SK-N-SH (cell line): Measurements from ENCODE around the gene ZNF827. TPM values are rescaled to one million over a fixed set of nuclear protein-coding genes. Genes with fewer than 3 reads are reported as not detected.

Source experiments
- CTCF ChIA-PET: fragments of 300-600, 350-600 bp; formaldehyde crosslinking; extraction: SDS; loops from one replicate; lab custom pipeline; 2021; lab: Yijun Ruan, JAX
- POLR2A ChIA-PET: fragments of 350-600 bp; sonication (Branson Sonifier 250); formaldehyde crosslinking; extraction: SDS; loops from one replicate; lab custom pipeline; 2020; ENCODE audit warnings: antibody characterized with exemption, inconsistent platforms; lab: Yijun Ruan, JAX
- DNase-seq: peaks from one replicate; pipeline ENCODE4 v3.0.0; 2012
- H2AFZ ChIP-seq: fragments of 200-600 bp; sonication (generic); 2 replicates; pipeline ENCODE4 v1.8.1; 2016; ENCODE audit warnings: antibody characterized with exemption, mild to moderate bottlenecking, low read depth
- H3F3A ChIP-seq: fragments of 200-600 bp; sonication (generic); replicated peaks from 2 replicates; pipeline ENCODE3; 2016; ENCODE audit warnings: antibody characterized with exemption, mild to moderate bottlenecking; ENCODE audit not compliant: insufficient read depth
- H3K27ac ChIP-seq, 2 experiments: fragments of 200-500 bp in 1 of 2; fragments of 200-600 bp in 1 of 2; sonication (Bioruptor generic) in 1 of 2; sonication (generic), shearing (Covaris generic) in 1 of 2; 2 replicates each; pipeline versions ENCODE4 v1.5.1 to v1.6.1; 2014 to 2016; ENCODE audit warnings: low read depth in 2 of 2, inconsistent platforms in 1 of 2, low read length in 1 of 2, mild to moderate bottlenecking in 1 of 2, mixed read lengths in 1 of 2
- H3K27me3 ChIP-seq: fragments of 200-600 bp; sonication (generic), shearing (Covaris generic); 2 replicates; pipeline ENCODE4 v1.6.1; 2016; ENCODE audit warnings: mixed run types; ENCODE audit not compliant: insufficient read depth
- H3K36me3 ChIP-seq, 2 experiments: fragments of 200-500 bp in 1 of 2; fragments of 200-600 bp in 1 of 2; sonication (Bioruptor generic) in 1 of 2; sonication (generic) in 1 of 2; replicated peaks in 1 of 2; 2 replicates each; pipeline versions ENCODE3 to v1.5.1; 2014 to 2016; ENCODE audit warnings: low read length in 1 of 2, mild to moderate bottlenecking in 1 of 2; ENCODE audit not compliant: insufficient read depth in 2 of 2, control insufficient read depth in 1 of 2
- H3K4me1 ChIP-seq, 2 experiments: fragments of 200-500 bp in 1 of 2; fragments of 200-600 bp in 1 of 2; sonication (Bioruptor generic) in 1 of 2; sonication (generic), shearing (Covaris generic) in 1 of 2; 2 replicates each; pipeline versions ENCODE4 v1.5.1 to v1.6.1; 2014 to 2016; ENCODE audit warnings: low read depth in 1 of 2, low read length in 1 of 2, mixed run types in 1 of 2; ENCODE audit not compliant: insufficient read depth in 2 of 2, control insufficient read depth in 1 of 2
- H3K4me2 ChIP-seq: fragments of 200-600 bp; sonication (generic), shearing (Covaris generic); 2 replicates; pipeline ENCODE4 v1.6.1; 2017; ENCODE audit warnings: mixed run types
- H3K4me3 ChIP-seq, 2 experiments: fragments of 200-500 bp in 1 of 2; fragments of 200-600 bp in 1 of 2; sonication (Bioruptor generic) in 1 of 2; sonication (generic), shearing (Covaris generic) in 1 of 2; 2 replicates each; pipeline versions ENCODE4 v1.5.1 to v1.8.1; 2014 to 2016; ENCODE audit warnings: low read depth in 2 of 2, inconsistent platforms in 1 of 2, low read length in 1 of 2, mild to moderate bottlenecking in 1 of 2, mixed read lengths in 1 of 2, moderate library complexity in 1 of 2
- H3K79me2 ChIP-seq: fragments of 200-600 bp; sonication (generic); 2 replicates; pipeline ENCODE4 v1.8.1; 2017; ENCODE audit warnings: mild to moderate bottlenecking; ENCODE audit not compliant: insufficient read depth
- H3K9ac ChIP-seq: fragments of 200-600 bp; sonication (generic); 2 replicates; pipeline ENCODE4 v1.6.1; 2017; ENCODE audit warnings: mixed run types
- H3K9me2 ChIP-seq: fragments of 200-600 bp; sonication (generic); 2 replicates; pipeline ENCODE4 v1.6.1; 2017; ENCODE audit warnings: mixed run types
- H3K9me3 ChIP-seq: fragments of 200-600 bp; sonication (generic); 2 replicates; pipeline ENCODE4 v1.6.1; 2017; ENCODE audit warnings: mixed run types, mild to moderate bottlenecking, moderate library complexity
- H4K20me1 ChIP-seq: fragments of 200-600 bp; sonication (generic); 2 replicates; pipeline ENCODE4 v1.6.1; 2017; ENCODE audit warnings: mild to moderate bottlenecking, mixed run types; ENCODE audit not compliant: insufficient read depth
- ELF1 ChIP-seq: IDR thresholded peaks from 2 replicates; pipeline ENCODE4 v1.4.0; 2012
- JUND ChIP-seq: IDR thresholded peaks from 2 replicates; pipeline ENCODE4 v1.4.0; 2012
- NFIC ChIP-seq: IDR thresholded peaks from 2 replicates; pipeline ENCODE4 v1.4.0; 2012; ENCODE audit warnings: borderline replicate concordance
- RAD21 ChIP-seq: IDR thresholded peaks from 2 replicates; pipeline ENCODE4 v1.6.1; 2012; ENCODE audit warnings: mild to moderate bottlenecking, low read length
- RFX5 ChIP-seq: IDR thresholded peaks from 2 replicates; pipeline ENCODE4 v1.6.1; 2012; ENCODE audit warnings: mild to moderate bottlenecking, improper control_type of control experiment, low read length
- RXRA ChIP-seq: IDR thresholded peaks from 2 replicates; pipeline ENCODE4 v1.4.0; 2012; ENCODE audit warnings: low read depth, mild to moderate bottlenecking, borderline replicate concordance
- SMC3 ChIP-seq: IDR thresholded peaks from 2 replicates; pipeline ENCODE4 v1.6.1; 2012; ENCODE audit warnings: low read depth, low read length, improper control_type of control experiment
- TAF1 ChIP-seq: IDR thresholded peaks from 2 replicates; pipeline ENCODE4 v1.6.1; 2012; ENCODE audit warnings: low read depth, mild to moderate bottlenecking, low read length, moderate library complexity, borderline replicate concordance
- TEAD4 ChIP-seq: IDR thresholded peaks from 2 replicates; pipeline ENCODE4 v1.4.0; 2012; ENCODE audit warnings: mild to moderate bottlenecking, borderline replicate concordance; ENCODE audit not compliant: insufficient read depth
- YY1 ChIP-seq: IDR thresholded peaks from 2 replicates; pipeline ENCODE4 v1.4.0; 2012; ENCODE audit warnings: low read depth, mild to moderate bottlenecking
- WGBS: methylation state at CpG from one replicate; pipeline ENCODE4 v1.1.6; 2017; ENCODE audit warnings: low lambda C conversion rate; 5-methylcytosine and 5-hydroxymethylcytosine counted together
- polyA plus RNA-seq, 3 experiments: library from polyadenylated mRNA; depleted of rRNA; stranded (reverse); fragments of >200 nt; gene quantifications; 2 replicates each; pipeline ENCODE4 v1.2.3, GENCODE V29; 2012

Gene ZNF827
- polyA plus RNA-seq, 1 of the 3 experiments (the other 2 are of a cell fraction), result 23.2 TPM

DNA sequence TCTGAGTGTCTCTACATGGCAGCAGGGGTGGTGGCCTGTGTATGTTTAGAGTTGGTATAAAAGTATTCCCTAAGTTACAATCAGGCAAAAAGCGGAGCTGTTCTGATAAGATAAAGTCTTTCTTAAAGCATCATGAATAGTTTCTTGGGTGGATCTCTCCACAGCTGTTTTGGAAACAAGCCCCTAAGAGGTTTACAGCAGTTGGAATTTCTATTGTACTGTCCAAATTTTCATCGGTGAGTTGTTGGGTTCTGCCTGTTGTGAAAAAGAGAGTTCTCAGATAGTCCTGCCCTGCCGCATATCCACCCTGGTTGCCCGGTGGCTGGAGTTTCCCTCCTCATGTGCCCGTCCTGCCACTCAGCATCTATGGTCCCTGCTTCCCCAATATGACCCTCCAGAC, 208.6 kb downstream of the ZNF827 start:
- no peak for TF ChIP-seq YY1
- no peak for TF ChIP-seq JUND
- no peak for TF ChIP-seq ELF1
- TF ChIP-seq RAD21, result no peak
- TF ChIP-seq TEAD4, result no peak
- Histone ChIP-seq H3K27ac (no peak overlapping the region), H3K36me3 (no peaks in the 10 kb centered on the region), H2AFZ (no peak overlapping the region; the same call in 1 of the 2 replicates), H3K4me2 (no peak overlapping the region), H3K4me1 (peaks cover 12 to 24% of the 10 kb centered on the region in 2 experiments), H3K9ac (no peak overlapping the region), H3K27me3 (no peaks in the 10 kb centered on the region), H3K4me3 (no peak overlapping the region), H3K9me2 (no peaks in the 10 kb centered on the region), H4K20me1 (no peaks in the 10 kb centered on the region), H3F3A (peaks cover 17% of the 10 kb centered on the region), H3K9me3 (no peaks in the 10 kb centered on the region), H3K79me2 (no peaks in the 10 kb centered on the region)
- WGBS, result 94% methylated on average over 4 of the region's 5 CpGs
- POLR2A ChIA-PET, result no interaction called here
- DNase-seq, result no peak
- CTCF ChIA-PET, result no interaction called here

GRCh38 chr4:145723336-145723735, 215.3 kb downstream of the ZNF827 start:
- Histone ChIP-seq H3K79me2 (no peaks in the 10 kb centered on the region), H3K4me2 (no peak overlapping the region), H3F3A (no peaks in the 10 kb centered on the region), H3K4me3 (no peak overlapping the region), H4K20me1 (no peaks in the 10 kb centered on the region), H3K9me3 (no peaks in the 10 kb centered on the region), H2AFZ (no peak overlapping the region), H3K27me3 (no peaks in the 10 kb centered on the region), H3K4me1 (no peaks in the 10 kb centered on the region), H3K9ac (no peak overlapping the region), H3K36me3 (no peaks in the 10 kb centered on the region), H3K27ac (no peak overlapping the region), H3K9me2 (no peaks in the 10 kb centered on the region)
- ChIA-PET POLR2A (no interaction called here), CTCF (interaction anchor here (1.2 kb wide), 1 partner anchor 9 kb away, joined by 3 read pairs; no protein-coding TSS in a partner anchor)
- WGBS, result 89% methylated on average over 2 of the region's 2 CpGs
- TF ChIP-seq NFIC (no peak), RXRA (no peak)
- no peak for DNase-seq

GRCh38 chr4:145722561-145722960, 216.1 kb downstream of the ZNF827 start:
- ChIA-PET CTCF (no interaction called here), POLR2A (no interaction called here)
- Histone ChIP-seq H3K36me3 (no peaks in the 10 kb centered on the region), H2AFZ (no peak overlapping the region), H3K4me3 (no peak overlapping the region), H3K9me3 (no peaks in the 10 kb centered on the region), H3K4me2 (no peak overlapping the region), H4K20me1 (no peaks in the 10 kb centered on the region), H3K9me2 (no peaks in the 10 kb centered on the region), H3K27me3 (no peaks in the 10 kb centered on the region)
- 100% methylated on average over 1 of the region's 1 CpG for WGBS
- TF ChIP-seq SMC3 (no peak), TAF1 (no peak), RFX5 (no peak)
- TF ChIP-seq, all 33 proteins: peak for 0
- Histone ChIP-seq H3K9ac (no peak overlapping the region), H3K27ac (no peak overlapping the region), H3K4me1 (no peaks in the 10 kb centered on the region), H3K79me2 (no peaks in the 10 kb centered on the region), H3F3A (no peaks in the 10 kb centered on the region)
- no peak for DNase-seq
